PC-9 (cell line): ENCODE data around the gene TRPM5.
A peak's percentile ranks its signal among the peaks of the same experiment; 100 is the strongest.

ENCODE experiments used
- EZH2 ChIP-seq: fragments of 200-600 bp; sonication (generic); IDR thresholded peaks from 2 replicates; pipeline ENCODE4 v1.8.0; 2017; ENCODE audit warnings: antibody characterized with exemption, low read depth
- TF ChIP-seq, protein P1 (sequence below): fragments of 200-600 bp; sonication (generic); conservative IDR thresholded peaks from 2 replicates; pipeline ENCODE4 v1.6.1; 2017; ENCODE audit warnings: mixed run types, antibody characterized with exemption, mild to moderate bottlenecking, moderate library complexity

DNA sequence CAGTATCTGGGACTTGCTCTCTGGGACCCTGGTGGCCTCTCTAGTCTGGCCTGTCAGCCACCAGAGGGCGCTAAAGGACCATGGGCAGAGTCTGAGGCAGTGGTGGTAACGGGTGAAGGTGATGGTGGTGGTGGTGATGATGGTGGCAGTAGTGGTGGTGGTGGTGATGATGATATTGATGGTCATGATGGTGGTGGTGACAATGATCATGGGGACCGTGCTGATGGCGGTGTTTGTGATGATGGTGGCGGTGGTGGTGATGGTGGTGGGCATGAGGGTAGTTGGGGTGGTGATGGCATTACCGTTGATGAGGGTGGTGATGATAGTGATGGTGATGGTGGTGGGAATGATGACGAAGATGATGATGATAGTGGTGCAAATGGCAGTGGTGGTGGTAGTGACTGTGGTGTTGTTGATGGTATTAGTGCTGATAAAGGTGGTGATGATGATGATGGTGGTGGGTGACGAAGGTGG is 16.0 kb downstream of the TRPM5 start:
- TF ChIP-seq, protein P1, sequence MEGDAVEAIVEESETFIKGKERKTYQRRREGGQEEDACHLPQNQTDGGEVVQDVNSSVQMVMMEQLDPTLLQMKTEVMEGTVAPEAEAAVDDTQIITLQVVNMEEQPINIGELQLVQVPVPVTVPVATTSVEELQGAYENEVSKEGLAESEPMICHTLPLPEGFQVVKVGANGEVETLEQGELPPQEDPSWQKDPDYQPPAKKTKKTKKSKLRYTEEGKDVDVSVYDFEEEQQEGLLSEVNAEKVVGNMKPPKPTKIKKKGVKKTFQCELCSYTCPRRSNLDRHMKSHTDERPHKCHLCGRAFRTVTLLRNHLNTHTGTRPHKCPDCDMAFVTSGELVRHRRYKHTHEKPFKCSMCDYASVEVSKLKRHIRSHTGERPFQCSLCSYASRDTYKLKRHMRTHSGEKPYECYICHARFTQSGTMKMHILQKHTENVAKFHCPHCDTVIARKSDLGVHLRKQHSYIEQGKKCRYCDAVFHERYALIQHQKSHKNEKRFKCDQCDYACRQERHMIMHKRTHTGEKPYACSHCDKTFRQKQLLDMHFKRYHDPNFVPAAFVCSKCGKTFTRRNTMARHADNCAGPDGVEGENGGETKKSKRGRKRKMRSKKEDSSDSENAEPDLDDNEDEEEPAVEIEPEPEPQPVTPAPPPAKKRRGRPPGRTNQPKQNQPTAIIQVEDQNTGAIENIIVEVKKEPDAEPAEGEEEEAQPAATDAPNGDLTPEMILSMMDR, result peak; percentile 87
- TF ChIP-seq EZH2, result no peak
